GM15510 (cell line): ENCODE data around the gene PARD6A.

Experiments
- POLR2A ChIP-seq: IDR thresholded peaks from 3 replicates; pipeline ENCODE4 v1.6.1; 2011; ENCODE audit warnings: borderline replicate concordance; ENCODE audit not compliant: insufficient read length; ENCODE audit errors: extremely low read depth

PARD6A gene

DNA sequence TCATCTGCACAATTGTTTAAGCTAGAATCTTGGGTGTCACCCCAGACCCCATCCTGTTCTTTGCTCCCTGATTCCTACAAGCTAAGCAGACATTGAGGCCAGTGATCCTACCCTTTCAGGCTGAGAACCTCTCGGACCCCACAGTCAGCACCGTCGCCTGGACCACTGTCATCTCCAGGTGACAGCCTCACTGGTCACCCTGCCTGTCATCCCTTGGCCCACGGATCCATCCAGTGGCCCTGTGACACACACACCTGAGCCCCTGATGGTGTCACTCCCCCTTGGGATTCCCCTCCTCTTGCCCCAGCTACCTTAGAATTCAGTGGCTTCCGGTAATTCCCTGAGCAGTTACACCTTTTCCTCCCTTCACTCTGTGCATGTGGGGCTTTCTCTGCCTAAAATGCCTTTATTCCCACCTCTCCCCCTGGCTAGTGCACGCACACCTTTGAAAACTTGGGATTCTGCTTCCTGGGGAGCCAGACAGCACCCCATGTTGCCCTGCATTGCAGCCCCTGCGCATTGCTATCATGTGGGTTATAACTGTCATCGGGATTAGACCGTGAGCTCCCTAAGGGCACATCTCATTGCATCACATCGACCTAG lies 8.8 kb downstream of the PARD6A start:
- no peak for TF ChIP-seq POLR2A

DNA sequence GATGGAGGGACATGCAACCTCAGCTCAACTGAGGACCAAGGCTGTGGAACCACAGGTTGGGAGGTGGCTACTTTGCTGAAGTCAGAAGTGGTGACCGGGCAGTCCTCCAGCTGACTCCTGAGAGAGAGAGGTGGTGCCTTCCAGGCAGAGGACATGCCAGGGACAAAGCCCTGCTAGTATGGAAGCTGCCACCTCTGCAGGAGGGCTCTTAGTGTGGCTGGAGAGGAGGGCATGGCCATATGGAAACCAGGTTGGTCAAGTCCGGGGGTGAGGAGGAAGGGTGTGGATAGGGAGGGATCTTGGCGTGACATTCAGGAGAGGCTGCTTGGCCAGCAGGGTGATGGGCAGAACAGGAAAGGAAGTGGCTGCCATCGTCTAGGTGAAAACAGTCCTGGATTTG lies 11.5 kb downstream of the PARD6A start:
- no peak for TF ChIP-seq POLR2A

DNA sequence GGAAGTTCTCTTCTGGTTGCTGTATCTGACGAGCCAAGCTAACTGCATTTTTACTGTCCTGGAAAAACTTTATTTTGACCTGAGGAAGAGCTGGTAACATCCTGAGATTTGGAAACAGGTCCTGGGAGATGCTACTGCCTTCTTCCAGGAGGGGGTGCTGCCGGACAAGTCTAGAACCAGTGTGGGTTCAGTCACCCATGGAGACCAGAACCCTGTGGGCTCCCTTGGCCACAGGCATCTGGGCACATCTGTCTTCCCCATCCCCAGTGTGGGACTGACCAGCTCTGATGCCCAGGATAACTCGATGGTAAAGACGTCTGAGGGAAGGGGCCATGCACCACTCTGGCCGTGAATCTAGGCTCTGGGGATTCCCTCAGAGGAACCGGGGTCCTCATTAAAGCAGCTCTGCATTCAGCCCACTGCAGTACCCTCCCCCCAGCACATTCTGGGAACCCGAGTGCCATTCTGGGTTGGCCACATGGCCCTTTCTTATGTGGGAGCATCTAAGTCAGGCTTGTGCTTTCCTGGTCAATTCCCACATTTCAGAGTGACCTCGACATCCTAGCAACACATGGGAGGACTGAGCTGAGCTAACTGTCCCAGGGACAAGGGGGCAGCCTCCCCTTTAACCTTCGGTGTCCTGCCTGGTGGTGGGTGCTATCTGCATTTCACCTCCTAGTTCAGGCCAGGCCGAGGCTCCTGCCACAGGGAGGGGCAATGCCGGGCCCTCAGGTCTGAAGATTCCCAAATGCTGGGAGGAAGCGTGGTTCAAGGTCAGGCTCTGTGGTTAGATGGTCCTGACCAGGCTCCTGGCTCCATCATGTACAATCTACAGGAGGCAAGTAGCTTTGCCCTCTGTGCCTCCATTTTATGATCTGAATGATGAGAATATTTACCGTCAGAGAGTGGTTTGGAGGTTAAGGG lies 12.2 kb downstream of the PARD6A start:
- TF ChIP-seq POLR2A, result no peak

DNA sequence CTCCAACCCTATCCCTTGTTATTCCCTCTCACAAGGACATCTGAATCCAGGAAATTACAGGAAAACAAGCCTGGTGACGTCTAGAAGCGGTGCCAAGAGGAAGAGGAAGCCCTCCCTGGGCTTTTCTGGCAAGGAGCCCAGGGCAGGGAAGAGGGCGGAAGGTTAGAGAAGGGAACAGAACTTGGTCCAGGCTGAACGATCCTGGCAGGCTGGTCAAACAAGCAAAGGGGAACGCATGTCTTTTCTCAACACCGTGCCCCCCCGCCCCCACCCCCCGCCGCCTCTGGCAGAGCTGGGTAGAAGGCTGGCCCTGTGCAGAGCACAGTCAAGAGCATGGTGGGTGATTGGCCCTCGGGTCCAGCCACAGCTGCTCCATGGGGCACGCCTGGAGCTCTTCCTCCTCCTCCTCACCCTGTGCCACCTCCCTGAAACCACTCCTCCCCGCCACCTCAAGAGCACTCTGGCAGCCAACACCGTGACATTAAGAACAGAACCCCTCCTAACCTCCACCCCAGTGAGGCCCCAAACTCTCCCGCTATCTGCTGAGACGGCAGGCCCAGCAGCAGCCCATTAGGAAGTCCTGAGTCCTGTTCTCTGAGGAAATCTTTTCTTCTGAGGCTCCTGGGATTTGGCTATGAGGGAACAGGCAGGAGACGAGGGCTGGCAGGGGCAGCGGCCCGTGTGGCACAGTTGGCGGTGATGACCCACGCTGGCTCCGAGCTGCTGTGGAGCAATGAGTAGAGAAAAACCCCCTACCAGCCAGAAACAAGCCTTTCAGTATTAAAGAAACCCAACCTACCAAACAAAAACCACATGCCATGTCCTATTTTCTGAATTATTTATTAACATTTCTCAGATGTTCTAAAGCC lies 13.2 kb downstream of the PARD6A start:
- no peak for TF ChIP-seq POLR2A

DNA sequence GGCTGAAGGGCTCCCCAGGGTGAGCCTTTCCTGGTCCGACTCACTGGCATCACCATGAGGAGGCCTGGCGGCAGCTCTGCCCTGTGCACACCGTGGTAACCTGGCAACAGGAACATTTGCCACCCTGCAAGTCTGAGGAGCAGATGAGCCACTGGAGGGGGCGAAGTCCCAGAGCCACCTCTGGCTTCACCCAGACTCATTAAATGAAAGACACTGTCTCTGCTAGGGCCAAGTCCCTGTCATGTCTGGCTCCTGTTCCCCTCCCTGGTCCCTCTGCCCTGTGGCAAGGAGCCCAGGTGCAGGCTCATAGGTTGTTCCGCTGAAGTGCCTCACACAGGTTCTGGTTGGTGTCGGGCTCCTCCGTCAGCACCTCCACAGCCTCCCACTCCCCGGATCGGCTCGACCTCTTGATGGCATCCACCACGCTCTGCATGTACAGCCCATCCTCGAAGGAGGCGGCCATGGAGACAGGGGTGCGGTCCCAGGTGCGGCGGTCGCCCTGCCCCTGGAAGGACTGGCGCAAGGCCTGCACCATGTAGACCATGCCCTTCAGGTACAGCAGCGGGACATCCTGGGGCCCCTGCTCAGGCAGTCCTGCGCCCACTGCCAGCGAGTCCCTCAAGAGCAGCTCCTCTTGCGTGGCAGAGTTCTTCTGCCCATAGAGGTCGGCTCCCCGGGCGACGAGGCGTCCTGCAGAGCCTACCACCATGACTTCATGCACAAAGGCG lies 14.3 kb downstream of the PARD6A start:
- no peak for TF ChIP-seq POLR2A

DNA sequence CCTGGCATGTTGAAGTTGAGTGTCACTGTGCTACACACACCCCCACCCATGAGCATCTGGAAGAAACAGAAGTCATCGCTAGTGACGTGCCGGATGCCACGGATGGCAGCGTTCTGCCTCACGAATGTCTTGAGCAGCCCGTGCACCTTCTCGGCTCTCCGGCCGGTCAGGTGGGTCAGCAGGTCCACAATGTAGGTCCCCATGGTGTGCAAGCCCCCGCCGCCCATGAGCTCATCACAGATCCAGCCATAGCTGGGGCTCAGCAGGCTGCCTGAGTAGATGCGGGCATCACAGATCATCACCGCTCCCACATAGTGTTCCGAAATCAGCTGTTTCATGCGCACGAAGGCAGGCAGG lies 14.8 kb downstream of the PARD6A start:
- no peak for TF ChIP-seq POLR2A

DNA sequence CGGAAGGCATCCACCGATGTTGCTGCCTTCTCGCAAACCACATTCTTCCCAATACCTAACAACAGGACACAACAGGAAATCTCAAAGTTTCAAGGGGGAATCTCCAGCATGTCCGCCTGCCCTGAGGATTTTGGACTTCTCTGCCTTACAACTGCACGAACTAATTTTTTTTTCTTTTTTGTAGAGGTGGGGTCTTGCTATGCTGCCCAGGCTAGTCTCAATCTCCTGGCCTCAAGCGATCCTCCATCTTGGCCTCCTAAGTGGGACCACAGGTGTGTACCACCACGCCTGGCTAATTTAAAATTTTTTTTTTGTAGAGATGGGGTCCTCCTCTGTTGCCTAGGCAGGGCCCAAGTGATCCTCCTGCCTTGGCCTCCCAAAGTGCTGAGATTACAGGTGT lies 15.2 kb downstream of the PARD6A start:
- no peak for TF ChIP-seq POLR2A

DNA sequence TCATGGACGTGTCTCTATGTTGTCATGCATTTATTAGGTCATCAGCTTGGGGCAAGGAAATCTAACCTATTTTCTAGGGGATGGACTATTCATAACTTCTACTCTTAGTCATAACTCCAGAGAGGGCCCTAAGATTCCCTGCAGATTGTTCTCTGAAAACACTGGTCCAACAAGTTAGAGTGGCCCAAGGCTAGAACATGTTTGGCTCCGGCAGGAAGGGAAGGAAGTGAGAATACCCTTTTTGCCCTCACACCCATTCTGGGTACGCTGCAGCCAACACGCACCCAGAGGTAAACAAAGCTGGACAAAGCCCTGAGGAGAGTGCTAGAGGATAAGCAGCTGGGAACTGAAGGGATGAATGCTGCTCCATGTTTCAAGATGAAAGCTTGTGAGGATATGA lies 15.8 kb downstream of the PARD6A start:
- TF ChIP-seq POLR2A, result no peak

DNA sequence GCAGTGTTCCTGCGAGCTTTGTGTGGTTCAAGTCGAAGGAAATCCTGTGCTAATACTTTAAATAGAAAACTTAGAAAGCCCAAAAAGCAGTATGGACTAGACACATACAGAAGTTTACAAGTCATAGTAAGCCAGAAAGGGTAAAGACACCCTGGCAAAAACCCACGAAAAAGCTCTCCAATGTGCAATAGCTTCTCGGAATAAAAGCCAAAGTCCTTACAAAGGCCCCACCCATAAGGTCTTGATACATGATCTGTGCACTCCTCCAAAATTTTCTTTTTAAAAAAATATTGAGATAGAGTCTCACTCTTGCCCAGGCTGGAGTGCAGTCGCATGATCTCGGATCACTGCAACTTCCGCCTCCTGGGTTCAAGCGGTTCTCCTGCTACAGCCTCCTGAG lies 16.2 kb downstream of the PARD6A start:
- TF ChIP-seq POLR2A, result no peak

DNA sequence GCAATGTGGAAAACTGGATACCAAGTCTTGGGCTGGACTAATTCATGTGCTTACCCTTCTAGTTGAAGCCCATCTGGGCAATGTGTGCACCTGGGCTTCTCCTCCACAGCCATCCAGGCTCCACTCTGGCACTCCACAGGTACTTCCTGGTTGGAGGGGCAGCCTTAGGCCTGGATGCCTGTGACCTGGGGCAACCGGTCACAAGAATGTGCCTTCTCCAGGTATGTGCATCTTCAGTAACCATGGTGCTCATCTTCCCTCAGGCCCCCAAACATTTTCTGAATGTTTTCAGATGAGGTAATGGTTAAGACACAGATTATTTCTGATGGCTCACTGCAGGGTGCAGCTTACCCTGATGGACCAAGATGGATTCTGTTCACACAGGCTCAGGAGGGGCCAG lies 17.0 kb downstream of the PARD6A start:
- no peak for TF ChIP-seq POLR2A

DNA sequence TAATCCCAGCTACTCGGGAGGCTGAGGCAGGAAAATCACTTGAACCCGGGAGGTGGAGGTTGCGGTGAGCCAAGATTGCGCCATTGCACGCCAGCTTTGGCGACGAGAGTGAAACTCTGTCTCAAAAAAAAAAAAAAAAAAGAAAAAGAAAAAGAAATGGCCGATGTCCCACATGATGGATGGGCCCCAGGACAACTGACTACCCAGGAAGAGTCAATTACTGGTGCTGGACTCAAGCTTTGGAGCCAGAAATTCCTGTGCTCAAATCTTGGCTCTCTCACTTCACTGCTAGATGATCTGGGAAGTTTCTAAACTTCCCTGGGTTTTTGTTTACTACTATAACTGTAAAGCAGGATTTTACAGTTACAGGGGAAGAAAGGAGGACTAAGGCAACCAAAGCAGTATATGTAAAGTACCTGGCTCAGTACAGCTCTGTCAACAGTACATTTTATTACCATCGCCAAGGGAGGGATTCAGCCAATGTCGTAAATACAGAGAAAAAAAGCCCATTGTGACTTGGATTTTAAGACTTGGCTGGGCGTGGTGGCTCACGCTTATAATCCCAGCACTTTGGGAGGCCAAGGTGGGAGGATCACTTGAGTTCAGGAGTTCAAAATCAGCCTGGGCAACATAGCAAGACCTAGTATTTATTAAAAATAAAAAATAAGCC lies 17.7 kb downstream of the PARD6A start:
- TF ChIP-seq POLR2A, result no peak

DNA sequence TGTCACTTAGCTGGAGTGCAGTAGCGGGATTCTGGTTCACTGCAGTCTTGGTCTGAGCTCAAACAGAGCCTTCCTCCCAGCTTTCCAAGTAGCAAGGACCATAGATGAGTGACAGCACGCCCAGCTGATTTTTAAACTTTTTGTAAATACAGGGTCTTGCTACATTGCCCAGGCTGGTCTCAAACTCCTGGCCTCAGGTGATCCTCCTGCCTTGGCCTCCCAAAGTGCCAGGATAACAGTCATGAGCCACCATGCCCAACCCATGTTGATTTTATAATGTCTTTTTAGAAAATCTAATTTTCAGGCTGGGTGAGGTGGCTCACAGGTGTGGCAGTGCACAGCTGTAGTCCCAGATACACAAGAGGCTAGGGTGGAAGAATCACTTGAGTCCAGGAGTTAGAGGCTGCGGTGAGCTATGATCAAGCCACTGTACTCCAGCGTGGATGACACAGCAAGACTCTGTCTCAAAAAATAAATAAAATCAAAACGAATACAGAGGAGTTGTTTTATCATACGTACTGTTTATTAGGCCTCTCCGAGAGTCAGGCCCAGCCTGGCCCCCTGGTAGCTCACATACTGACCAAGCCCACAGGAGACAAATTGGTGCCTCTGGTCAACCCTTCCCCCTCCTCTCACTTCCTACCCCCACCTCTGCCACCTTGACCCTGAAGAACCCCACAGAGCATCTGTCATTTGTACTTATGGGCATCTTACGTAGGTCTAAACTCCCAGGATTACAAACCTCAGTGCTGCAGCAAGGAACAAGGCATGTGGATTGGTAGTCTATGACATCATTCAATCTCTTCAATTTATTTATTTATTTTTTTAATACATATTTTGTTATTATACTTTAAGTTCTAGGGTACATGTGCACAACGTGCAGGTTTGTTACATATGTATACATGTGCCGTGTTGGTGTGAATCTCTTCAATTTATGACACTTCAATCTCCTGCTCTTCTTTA lies 19.5 kb downstream of the PARD6A start:
- no peak for TF ChIP-seq POLR2A

DNA sequence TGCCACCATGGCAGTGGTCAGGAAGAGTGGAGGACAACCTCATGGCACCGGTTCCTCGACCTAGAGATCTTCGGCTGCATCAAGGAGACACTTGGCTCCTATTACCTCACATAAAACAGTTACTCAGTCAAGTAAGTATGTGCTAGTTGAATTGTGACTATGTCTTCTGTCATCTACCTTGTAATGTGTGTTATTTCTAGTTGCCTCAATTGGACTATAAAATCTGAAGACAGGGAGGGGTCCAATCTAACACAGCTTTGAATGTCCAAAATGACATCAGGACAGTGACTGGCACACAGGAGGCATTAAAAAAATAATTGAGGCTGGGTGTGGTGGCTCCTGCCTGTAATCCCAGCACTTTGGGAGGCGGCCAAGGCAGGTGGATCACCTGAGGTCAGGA lies 23.0 kb downstream of the PARD6A start:
- TF ChIP-seq POLR2A, result no peak
